GM10847 (cell line): ENCODE measurements around the gene MTX3.

Source experiments
- POLR2A ChIP-seq: IDR thresholded peaks from 2 replicates; pipeline ENCODE4 v1.6.1; 2011; ENCODE audit not compliant: insufficient read length; ENCODE audit errors: extremely low read depth

MTX3 gene

GRCh38 chr5:79929095-79929494, 62.0 kb downstream of the MTX3 start:
- TF ChIP-seq POLR2A = no peak
